Measurements from ENCODE around the gene PFDN1.

DNA sequence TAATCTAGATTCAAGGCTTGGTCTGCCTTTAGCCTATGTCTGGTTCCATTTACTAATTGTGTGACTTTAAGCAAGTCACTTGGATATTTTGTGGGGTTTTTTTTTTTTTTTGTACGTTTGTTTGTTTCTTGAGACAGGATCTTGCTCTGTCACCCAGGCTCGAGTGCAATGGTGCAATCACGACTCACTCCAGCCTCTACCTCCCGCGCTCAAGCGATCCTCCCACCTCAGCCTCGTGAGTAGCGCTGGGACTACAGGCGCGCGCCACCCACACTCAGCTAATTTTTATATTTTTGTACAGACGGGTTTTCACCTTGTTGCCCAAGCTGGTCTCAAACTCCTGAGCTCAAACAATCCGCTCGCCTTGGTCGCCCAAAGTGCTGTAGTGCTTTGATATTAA is 1.1 kb upstream of the PFDN1 start:
- no peak for TF ChIP-seq POLR2A (IDR thresholded peaks at IDR 0.05)
- TF ChIP-seq, protein P1, sequence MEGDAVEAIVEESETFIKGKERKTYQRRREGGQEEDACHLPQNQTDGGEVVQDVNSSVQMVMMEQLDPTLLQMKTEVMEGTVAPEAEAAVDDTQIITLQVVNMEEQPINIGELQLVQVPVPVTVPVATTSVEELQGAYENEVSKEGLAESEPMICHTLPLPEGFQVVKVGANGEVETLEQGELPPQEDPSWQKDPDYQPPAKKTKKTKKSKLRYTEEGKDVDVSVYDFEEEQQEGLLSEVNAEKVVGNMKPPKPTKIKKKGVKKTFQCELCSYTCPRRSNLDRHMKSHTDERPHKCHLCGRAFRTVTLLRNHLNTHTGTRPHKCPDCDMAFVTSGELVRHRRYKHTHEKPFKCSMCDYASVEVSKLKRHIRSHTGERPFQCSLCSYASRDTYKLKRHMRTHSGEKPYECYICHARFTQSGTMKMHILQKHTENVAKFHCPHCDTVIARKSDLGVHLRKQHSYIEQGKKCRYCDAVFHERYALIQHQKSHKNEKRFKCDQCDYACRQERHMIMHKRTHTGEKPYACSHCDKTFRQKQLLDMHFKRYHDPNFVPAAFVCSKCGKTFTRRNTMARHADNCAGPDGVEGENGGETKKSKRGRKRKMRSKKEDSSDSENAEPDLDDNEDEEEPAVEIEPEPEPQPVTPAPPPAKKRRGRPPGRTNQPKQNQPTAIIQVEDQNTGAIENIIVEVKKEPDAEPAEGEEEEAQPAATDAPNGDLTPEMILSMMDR (IDR thresholded peaks at IDR 0.05): no peak
